HG03095 (cell line): ENCODE results near the gene HYCC2.
"Not testable (repeated sequence)": the region's sequence is repeated elsewhere in the genome, so short reads cannot be mapped to it uniquely, and the experiment has no call there.

ENCODE experiments used
- ATAC-seq: cut with Tn5 transposase; IDR thresholded peaks from one replicate; pipeline ENCODE4 v1.9.1; 2021; ENCODE audit warnings: moderate library complexity; ENCODE audit not compliant: unreplicated experiment

The HYCC2 gene

GRCh38 chr2:201071479-201072200, at the start of gene HYCC2, which contains the start of gene NDUFB3:
Gene HYCC2 (minus strand): TSS chr2:201071671. CDS start chr2:201024009, 47,662 bp downstream.
Gene NDUFB3 (plus strand): TSS chr2:201072001. CDS start chr2:201078883, 6,882 bp downstream.
- ATAC-seq: peak; percentile 97

- ATAC-seq: no peak
Measured at GRCh38 chr2:201118961-201119854, 47.7 kb upstream of the HYCC2 start.

- ATAC-seq: peak; percentile 36
Measured at GRCh38 chr2:201118121-201118960, 46.9 kb upstream of the HYCC2 start.

GRCh38 chr2:201117735-201118094, 46.2 kb upstream of the HYCC2 start:
- not testable (repeated sequence) for ATAC-seq

- ATAC-seq: no peak
Measured at GRCh38 chr2:201116959-201117734, 45.7 kb upstream of the HYCC2 start.

GRCh38 chr2:201116115-201116958, 44.9 kb upstream of the HYCC2 start, which contains the start of gene CFLAR:
Gene CFLAR (plus strand): TSS chr2:201116164. CDS start chr2:201129866, 13,702 bp downstream.
- ATAC-seq: peak; percentile 37

GRCh38 chr2:201114846-201115245, 43.4 kb upstream of the HYCC2 start:
- ATAC-seq: no peak

- ATAC-seq: no peak
Measured at GRCh38 chr2:201114350-201114749, 42.9 kb upstream of the HYCC2 start.

GRCh38 chr2:201111096-201111495, 39.6 kb upstream of the HYCC2 start:
- ATAC-seq: no peak

- ATAC-seq: no peak
Measured at GRCh38 chr2:201110615-201111014, 39.1 kb upstream of the HYCC2 start.

- ATAC-seq: no peak
Measured at GRCh38 chr2:201109186-201109585, 37.7 kb upstream of the HYCC2 start.

- no peak for ATAC-seq
Measured at GRCh38 chr2:201108341-201108740, 36.9 kb upstream of the HYCC2 start.

GRCh38 chr2:201107624-201108023, 36.2 kb upstream of the HYCC2 start:
- no peak for ATAC-seq

- ATAC-seq: no peak
Measured at GRCh38 chr2:201105759-201106158, 34.3 kb upstream of the HYCC2 start.

- no peak for ATAC-seq
Measured at GRCh38 chr2:201100497-201100896, 29.0 kb upstream of the HYCC2 start.

GRCh38 chr2:201093573-201093972, 22.1 kb upstream of the HYCC2 start:
- no peak for ATAC-seq

- ATAC-seq: no peak
Measured at GRCh38 chr2:201090574-201090973, 19.1 kb upstream of the HYCC2 start.

GRCh38 chr2:201084863-201085262, 13.4 kb upstream of the HYCC2 start:
- no peak for ATAC-seq

GRCh38 chr2:201074996-201075395, 3.5 kb upstream of the HYCC2 start:
- no peak for ATAC-seq
